Measurements from ENCODE around the gene CX3CR1.

DNA sequence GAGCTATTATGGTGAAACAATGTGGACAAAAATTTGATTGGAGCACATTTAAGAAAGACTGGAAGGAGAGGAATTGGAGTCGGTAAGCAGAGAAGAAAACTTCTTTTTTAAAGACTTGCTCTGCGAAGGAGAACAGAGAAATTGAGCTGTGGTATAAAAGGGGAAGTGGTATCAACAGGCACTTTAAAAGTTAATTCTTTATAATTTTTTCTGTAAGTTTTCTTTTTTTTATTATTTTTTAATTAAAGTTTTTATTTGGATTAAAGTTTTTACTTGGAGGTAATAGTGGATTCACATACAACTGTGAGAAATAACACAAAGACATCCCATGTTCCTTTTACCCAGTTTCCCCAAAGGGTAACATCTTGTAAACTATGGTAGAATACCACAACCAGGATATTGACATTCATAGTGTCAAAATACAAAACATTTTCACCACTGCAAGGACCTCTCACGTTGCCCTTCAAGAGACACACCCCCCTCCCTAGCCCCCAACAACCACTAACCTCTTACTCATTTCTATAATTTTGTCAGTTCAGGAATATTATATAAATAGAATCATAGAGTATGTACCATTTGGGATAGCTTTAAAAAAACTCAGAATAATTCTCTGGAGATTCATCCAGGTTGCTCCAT is 53.6 kb downstream of the CX3CR1 start:
- TF ChIP-seq, protein P1, sequence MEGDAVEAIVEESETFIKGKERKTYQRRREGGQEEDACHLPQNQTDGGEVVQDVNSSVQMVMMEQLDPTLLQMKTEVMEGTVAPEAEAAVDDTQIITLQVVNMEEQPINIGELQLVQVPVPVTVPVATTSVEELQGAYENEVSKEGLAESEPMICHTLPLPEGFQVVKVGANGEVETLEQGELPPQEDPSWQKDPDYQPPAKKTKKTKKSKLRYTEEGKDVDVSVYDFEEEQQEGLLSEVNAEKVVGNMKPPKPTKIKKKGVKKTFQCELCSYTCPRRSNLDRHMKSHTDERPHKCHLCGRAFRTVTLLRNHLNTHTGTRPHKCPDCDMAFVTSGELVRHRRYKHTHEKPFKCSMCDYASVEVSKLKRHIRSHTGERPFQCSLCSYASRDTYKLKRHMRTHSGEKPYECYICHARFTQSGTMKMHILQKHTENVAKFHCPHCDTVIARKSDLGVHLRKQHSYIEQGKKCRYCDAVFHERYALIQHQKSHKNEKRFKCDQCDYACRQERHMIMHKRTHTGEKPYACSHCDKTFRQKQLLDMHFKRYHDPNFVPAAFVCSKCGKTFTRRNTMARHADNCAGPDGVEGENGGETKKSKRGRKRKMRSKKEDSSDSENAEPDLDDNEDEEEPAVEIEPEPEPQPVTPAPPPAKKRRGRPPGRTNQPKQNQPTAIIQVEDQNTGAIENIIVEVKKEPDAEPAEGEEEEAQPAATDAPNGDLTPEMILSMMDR (IDR thresholded peaks at IDR 0.05; ENCODE audit: insufficient read depth, low read length, poor library complexity, severe bottlenecking) = no peak
- TF ChIP-seq EZH2phosphoT487 (conservative IDR thresholded peaks at IDR 0.05; ENCODE audit: low read length) = no peak

Measured in SU-DHL-6 (cell line).